Skeletal muscle cell (primary cell): ENCODE results near the gene IQSEC3.

Source experiments
- DNase-seq: peaks from one replicate; pipeline ENCODE4 v3.0.0-alpha.2; 2010; ENCODE audit warnings: low read depth
- H3K4me3 ChIP-seq: 2 replicates; pipeline ENCODE4 v1.5.1; 2011; ENCODE audit warnings: low read depth, mild to moderate bottlenecking, control low read depth, low read length, moderate library complexity

The IQSEC3 gene

GRCh38 chr12:155006-155405, 88.4 kb downstream of the IQSEC3 start:
- DNase-seq: no peak
- H3K4me3 ChIP-seq: no peak overlapping the region

GRCh38 chr12:155646-156045, 89.1 kb downstream of the IQSEC3 start:
- H3K4me3 ChIP-seq: no peak overlapping the region
- DNase-seq: no peak

GRCh38 chr12:156945-157344, 90.4 kb downstream of the IQSEC3 start:
- no peak for DNase-seq
- no peak overlapping the region for H3K4me3 ChIP-seq

GRCh38 chr12:157644-158043, 91.1 kb downstream of the IQSEC3 start:
- no peak overlapping the region for H3K4me3 ChIP-seq
- no peak for DNase-seq

GRCh38 chr12:159156-159782, 92.7 kb downstream of the IQSEC3 start:
- H3K4me3 ChIP-seq: no peak overlapping the region
- no peak for DNase-seq

GRCh38 chr12:160858-161257, 94.3 kb downstream of the IQSEC3 start:
- H3K4me3 ChIP-seq: no peak overlapping the region
- no peak for DNase-seq

- no peak overlapping the region for H3K4me3 ChIP-seq
- DNase-seq: no peak
These were observed 95.3 kb downstream of the IQSEC3 start for GRCh38 chr12:161823-162222.

- no peak for DNase-seq
- H3K4me3 ChIP-seq: no peak overlapping the region
These were observed 96.1 kb downstream of the IQSEC3 start for GRCh38 chr12:162467-163307.

- DNase-seq: no peak
These were observed 96.9 kb downstream of the IQSEC3 start for GRCh38 chr12:163406-163986.

GRCh38 chr12:164207-164606, 97.6 kb downstream of the IQSEC3 start:
- H3K4me3 ChIP-seq: no peak overlapping the region
- DNase-seq: no peak

More at GRCh38 chr12:163406-163986, 96.9 kb downstream of the IQSEC3 start:
- H3K4me3 ChIP-seq: no peak overlapping the region

GRCh38 chr12:165862-166368, 99.3 kb downstream of the IQSEC3 start:
- no peak for DNase-seq
- no peak overlapping the region for H3K4me3 ChIP-seq

- no peak for DNase-seq
- no peak overlapping the region for H3K4me3 ChIP-seq
These were observed 100.0 kb downstream of the IQSEC3 start for GRCh38 chr12:166425-167075.

GRCh38 chr12:167959-168600, 101.5 kb downstream of the IQSEC3 start:
- H3K4me3 ChIP-seq: no peak overlapping the region

GRCh38 chr12:168763-169525, 102.4 kb downstream of the IQSEC3 start:
- DNase-seq: no peak
- H3K4me3 ChIP-seq: no peak overlapping the region

More at GRCh38 chr12:167959-168600, 101.5 kb downstream of the IQSEC3 start:
- DNase-seq: no peak

- DNase-seq: no peak
- no peak overlapping the region for H3K4me3 ChIP-seq
These were observed 103.2 kb downstream of the IQSEC3 start for GRCh38 chr12:169528-170370.

GRCh38 chr12:170371-171225, 104.0 kb downstream of the IQSEC3 start:
- no peak overlapping the region for H3K4me3 ChIP-seq
- DNase-seq: no peak

- no peak overlapping the region for H3K4me3 ChIP-seq
- DNase-seq: no peak
These were observed 104.7 kb downstream of the IQSEC3 start for GRCh38 chr12:171276-171675.
